ENCODE measurements around the gene NXT1. TPM values are rescaled to one million over a fixed set of nuclear protein-coding genes. Genes with fewer than 3 reads are reported as not detected.

NXT1 gene
- total RNA-seq, 1 experiment from 2014 or later: 123 TPM

DNA sequence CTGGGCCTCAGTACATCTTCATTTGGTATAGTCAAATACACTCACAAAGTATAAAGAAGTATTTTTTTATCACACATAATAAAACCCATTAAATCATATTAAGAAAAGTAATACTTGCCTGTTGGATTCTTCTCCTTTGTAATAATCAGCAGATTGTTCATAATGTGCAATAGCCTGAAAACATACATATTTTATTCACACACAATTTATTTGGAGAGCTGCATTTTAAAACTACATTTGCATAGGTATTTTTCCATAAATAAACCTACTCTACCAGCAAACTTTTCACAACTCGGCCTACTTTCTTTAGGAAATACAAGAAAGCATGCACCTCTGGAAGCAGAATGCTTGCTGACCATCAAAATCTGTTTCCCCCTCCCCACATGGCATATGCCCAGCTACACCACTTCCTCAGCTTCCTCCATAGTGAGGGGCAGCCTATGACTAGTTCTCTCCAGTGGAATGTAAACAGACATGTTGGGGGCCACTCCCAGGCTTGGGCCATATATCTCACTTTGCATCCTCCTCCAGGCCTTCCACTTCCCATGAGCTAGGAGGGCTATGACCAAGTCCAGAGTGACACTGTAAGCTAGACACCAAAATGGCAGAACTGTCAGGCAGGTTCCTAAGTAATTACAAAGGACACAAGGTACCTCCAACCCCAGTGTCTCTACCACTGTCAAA lies 39.6 kb downstream of the NXT1 start:
- no peak for DNase-seq (ENCODE audit: low read depth)

DNA sequence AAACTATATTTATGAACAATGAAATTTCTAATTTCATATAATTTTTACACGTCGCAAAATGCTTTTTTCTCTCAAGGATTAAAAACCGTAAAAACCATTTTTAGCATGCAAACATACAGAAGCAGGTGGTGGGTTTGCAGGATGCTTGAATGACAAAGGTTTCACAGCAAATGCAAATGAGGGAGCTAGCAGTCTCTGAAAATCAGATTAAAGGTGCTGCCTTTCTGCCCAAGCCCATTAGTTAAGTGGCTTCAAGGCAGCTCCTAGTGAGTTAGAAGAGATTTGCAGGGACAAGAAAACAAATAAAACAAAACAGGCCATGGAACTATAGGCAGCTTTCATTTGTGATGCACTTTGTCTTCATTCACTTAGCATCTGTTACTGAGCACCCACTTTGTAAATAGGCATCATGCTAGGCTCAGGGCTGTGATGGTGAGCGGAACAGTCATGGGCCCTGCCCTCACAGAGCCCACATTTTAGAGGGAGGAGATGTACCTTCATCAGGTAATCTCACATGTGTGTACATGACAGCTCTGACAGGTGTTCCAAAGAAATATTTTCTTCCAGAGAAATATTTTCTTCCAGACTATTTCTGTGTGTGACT lies 41.2 kb downstream of the NXT1 start:
- no peak for DNase-seq (ENCODE audit: low read depth)

DNA sequence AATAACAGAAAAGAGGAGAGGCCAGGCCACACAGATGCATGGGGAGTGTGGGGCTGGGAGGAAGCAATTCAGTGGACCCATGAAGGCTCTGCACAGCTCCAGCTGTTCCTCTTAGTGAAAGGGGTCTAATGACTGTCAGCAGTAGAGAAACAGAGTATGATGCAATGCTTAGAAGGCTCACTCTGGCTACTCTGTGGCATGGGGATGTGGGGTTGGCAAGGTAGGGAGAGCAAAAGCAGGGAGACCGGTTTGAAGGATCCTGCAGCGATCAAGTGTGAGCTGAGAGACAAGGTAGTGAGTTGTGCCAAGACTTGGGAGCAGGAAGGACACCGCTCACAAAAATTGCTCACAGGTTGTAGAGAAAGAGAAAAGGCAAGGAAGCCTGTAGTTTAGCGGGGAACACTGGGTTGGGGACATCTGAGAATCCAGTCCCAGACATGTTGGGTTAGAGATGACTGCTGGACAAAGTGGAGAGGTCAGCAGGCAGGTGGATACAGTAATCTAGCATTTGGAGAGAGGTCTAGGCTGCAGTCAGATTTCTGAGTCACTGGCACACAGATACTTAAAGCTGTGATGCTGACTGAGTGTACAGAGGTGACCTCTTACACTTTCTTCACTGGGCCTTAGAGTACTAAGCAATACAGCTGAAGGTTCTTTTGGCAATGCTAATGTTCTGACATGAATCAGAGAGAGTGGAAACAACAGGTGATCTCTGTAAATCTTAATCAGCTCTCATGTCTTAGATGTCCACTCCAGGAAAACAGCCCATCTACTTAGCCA lies 43.6 kb downstream of the NXT1 start:
- no peak for DNase-seq (ENCODE audit: low read depth)

DNA sequence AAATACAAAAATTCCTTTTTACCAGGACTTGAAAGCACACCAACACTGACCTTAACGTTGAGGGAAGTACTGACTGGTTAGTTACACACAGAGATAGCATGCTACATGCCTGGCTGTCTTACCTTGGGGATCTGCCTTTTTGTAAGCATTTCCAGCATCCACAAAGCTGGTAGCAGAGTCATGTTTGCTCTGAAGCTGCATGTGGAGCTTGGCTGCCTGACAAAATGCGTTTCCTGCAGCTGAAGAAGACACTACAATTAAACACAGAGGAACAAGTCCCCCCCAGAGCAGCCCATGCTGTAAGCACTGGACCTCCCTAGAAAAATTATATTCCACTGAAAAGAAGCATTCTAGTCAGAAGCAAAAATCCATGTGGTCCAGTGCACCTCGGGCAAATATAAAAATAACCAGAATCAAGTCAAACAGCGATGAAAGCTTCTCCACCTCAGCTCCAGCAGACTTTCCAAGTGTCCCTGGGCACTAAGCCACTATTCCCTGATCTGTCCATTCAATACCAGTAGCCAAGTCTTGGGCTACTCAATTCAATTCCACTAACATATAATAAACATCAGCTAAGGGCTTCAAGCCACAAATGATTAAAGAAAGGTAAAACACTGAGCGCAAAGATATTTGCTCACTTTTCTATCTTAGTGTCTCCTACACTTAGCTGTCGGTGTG lies 46.5 kb downstream of the NXT1 start:
- no peak for DNase-seq (ENCODE audit: low read depth)

DNA sequence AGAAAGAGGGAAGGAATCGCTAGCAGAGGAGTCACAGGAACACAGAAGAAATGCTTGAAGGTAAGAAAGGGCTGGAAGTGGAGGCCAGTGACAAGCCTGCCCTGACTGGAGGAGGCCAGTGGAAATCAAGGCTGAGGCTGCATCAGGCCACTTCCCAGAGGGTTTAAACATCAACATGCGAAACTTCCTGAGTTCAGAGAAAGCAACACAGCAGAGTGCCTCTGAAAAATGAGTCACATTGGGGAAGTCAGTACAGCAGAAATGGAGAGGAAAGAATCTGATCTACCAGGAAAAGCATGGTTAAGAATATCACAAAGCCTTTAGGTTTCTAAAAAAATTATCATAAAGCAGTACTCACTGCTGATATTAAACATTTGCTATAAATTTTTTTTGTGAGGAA lies 47.4 kb downstream of the NXT1 start:
- peak; percentile 19 for DNase-seq (ENCODE audit: low read depth)

DNA sequence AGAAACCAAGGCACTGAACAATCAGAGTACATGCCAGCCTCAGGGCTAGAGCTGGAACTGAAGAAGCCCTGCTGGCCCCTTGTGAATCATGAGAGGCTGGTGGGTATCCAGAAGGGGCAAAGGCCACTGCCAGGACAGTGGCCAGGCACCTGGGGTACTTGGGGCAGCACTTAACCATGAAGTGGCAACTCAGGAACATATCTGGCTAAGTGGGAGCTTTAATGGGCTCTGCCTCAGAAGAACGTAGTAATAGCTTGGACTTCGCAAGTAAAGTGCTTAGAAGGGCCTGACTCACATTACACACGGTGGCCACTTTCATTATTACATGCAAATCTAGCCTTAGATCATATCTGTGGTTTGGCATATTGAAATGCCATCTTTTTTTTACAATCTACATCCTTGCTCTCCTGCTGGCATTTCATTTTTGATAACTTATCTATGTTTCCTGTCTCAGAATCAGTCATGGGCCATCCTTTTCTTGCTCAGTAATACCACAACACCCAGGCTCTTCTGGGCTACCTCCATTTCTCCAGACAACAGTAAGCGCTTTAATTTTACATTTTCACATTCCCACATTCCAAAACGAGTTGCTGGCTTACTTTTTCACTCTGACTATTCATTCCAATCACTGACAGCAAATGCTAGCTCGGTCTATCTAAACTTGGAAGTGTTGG lies 49.1 kb downstream of the NXT1 start:
- peak; percentile 58 for DNase-seq (ENCODE audit: low read depth)

DNA sequence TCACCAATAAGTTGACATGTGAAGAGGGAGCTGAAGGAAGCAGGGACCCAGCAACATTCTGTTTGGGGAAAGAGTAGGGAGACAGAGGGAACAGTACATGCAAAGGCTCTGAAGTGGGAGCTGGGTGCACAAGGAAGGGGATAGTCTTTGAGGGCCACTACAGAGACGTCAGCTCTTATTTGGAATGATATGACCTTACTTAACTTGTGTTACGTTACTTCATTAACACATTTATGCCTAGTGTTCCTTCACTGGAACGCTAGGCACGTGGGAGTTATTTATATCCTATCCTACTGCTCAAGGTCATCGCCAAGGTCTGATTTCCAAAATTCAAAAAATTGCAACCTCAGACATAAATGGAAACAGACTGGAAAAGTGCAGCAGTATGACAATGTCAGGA lies 50.5 kb downstream of the NXT1 start:
- DNase-seq (ENCODE audit: low read depth): no peak

DNA sequence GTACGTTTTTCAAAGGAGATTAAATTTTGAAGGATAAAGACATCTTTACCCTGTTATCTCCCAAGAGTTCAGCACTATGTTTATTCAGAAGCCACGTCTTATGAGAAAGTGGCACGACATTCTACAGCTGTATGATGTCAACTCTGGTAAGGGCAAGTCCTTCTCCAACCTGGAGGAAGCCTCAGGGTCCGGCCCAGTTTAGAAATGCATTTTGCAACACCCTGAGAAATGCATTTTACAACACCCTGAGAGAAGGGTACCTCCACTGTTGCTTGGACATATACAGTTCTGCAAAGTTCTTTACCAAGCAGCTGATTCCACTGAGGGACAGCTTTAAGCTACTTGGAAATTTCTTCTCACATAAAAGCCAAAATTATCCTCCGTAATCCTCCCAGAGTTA lies 53.2 kb downstream of the NXT1 start:
- no peak for DNase-seq (ENCODE audit: low read depth)

DNA sequence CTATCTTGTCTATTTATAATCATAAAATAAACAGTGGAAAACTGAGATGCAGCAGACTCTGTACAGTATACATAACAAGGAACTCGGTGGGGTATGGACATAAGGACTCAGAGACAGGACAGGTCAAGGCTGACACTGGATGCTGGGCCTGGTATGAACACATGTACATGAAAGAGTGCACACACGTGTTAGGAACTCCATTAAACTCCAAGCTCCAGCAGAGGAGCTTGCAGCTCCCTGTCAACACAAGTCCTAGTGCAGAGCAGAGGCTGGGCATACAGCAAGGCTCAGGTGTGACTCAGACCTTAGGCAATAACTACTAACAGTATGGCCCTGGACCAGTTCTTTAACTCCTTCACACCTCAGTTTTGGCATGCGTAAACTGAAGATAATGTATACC lies 53.6 kb downstream of the NXT1 start:
- peak; percentile 18 for DNase-seq (ENCODE audit: low read depth)

Other genes with a start within 250 kb of the NXT1 start
- 16.6 and 23.9 TPM in 2 replicates for gene GZF1, start 11.4 kb downstream of the NXT1 start, total RNA-seq (2014; rRNA removed; shearing (Covaris generic))
- gene NAPB, start 70.7 kb downstream of the NXT1 start, total RNA-seq (2014; rRNA removed; shearing (Covaris generic)): 7.4 and 9.6 TPM in 2 replicates
- gene CSTL1, start 88.9 kb downstream of the NXT1 start, total RNA-seq (2014; rRNA removed; shearing (Covaris generic)): not detected in 2 replicates
- gene CST11, start 102.1 kb downstream of the NXT1 start, total RNA-seq (2014; rRNA removed; shearing (Covaris generic)): not detected in 2 replicates
- not detected in 2 replicates for gene CST8, start 140.3 kb downstream of the NXT1 start, total RNA-seq (2014; rRNA removed; shearing (Covaris generic))
- gene CST9L, start 217.7 kb downstream of the NXT1 start, total RNA-seq (2014; rRNA removed; shearing (Covaris generic)): not detected in 2 replicates

Data from M059J (cell line).